Endothelial cell (in vitro differentiated cells): ENCODE results near the gene MAP1B. TPM values are rescaled to one million over a fixed set of nuclear protein-coding genes. Genes with fewer than 3 reads are reported as not detected.

Experiments used
- DNase-seq: peaks from one replicate; pipeline ENCODE4 v3.0.0; 2021; ENCODE audit warnings: low spot score
- H3K27ac Mint-ChIP-seq: one replicate; pipeline ENCODE4 v1.8.0; 2021; ENCODE audit warnings: mixed read lengths, inconsistent platforms; ENCODE audit not compliant: unreplicated experiment
- H3K27me3 Mint-ChIP-seq: one replicate; pipeline ENCODE4 v1.8.0; 2021; ENCODE audit warnings: mild to moderate bottlenecking, moderate library complexity, mixed read lengths, inconsistent platforms; ENCODE audit not compliant: unreplicated experiment
- H3K36me3 Mint-ChIP-seq: one replicate; pipeline ENCODE4 v1.8.0; 2021; ENCODE audit warnings: mild to moderate bottlenecking, low read depth, mixed read lengths, inconsistent platforms; ENCODE audit not compliant: unreplicated experiment
- H3K4me1 Mint-ChIP-seq: one replicate; pipeline ENCODE4 v1.8.0; 2021; ENCODE audit warnings: mild to moderate bottlenecking, mixed read lengths, inconsistent platforms; ENCODE audit not compliant: unreplicated experiment
- H3K4me3 Mint-ChIP-seq: one replicate; pipeline ENCODE4 v1.8.0; 2021; ENCODE audit warnings: mild to moderate bottlenecking, mixed read lengths, inconsistent platforms; ENCODE audit not compliant: unreplicated experiment
- H3K9me3 Mint-ChIP-seq: one replicate; pipeline ENCODE4 v1.8.0; 2021; ENCODE audit warnings: mixed read lengths, inconsistent platforms; ENCODE audit not compliant: unreplicated experiment
- total RNA-seq: library from RNA; stranded (reverse); fragmentation: NEBNext Ultra II Directional; extraction: Animal tissue kit (Norgen Biotek cat#: 25700); gene quantifications from one replicate; pipeline ENCODE4 v1.2.1, GENCODE V29; 2021; ENCODE audit not compliant: unreplicated experiment
- TF ChIP-seq, protein P1 (sequence below): fragments of 200-600 bp; sonication (generic); IDR thresholded peaks from one replicate; pipeline ENCODE4 v1.5.0; 2021; ENCODE audit warnings: antibody characterized with exemption; ENCODE audit not compliant: unreplicated experiment

Gene MAP1B
- total RNA-seq, 1 donor from 2014 or later: 251 TPM

DNA sequence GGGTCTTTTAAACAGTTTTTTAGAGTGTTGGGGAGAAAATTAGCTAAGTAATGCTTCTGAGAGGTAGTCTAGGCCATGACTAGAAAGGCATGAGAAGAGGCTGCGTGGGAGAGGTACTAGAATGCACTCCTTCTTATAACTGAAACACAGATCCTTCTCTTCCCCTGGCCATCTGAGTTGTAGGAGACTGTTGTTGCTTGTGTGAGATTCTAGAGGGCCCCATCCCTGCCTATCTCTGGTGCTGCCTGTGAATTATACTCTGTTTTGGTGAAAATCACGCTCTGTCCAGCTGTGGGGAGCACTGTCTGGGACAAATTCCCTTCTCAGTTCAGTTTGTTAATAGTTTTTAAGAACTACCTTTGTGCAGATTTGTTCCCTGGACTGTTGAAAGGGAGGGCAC, 37.5 kb downstream of the MAP1B start:
- peaks cover 21% of the 10 kb centered on the region for H3K4me1 Mint-ChIP-seq
- no peaks in the 10 kb centered on the region for H3K9me3 Mint-ChIP-seq
- DNase-seq: no peak
- H3K27ac Mint-ChIP-seq: no peak overlapping the region
- H3K36me3 Mint-ChIP-seq: peaks cover 34% of the 10 kb centered on the region
- H3K4me3 Mint-ChIP-seq: no peak overlapping the region
- H3K27me3 Mint-ChIP-seq: peaks cover 2% of the 10 kb centered on the region
- TF ChIP-seq, protein P1, sequence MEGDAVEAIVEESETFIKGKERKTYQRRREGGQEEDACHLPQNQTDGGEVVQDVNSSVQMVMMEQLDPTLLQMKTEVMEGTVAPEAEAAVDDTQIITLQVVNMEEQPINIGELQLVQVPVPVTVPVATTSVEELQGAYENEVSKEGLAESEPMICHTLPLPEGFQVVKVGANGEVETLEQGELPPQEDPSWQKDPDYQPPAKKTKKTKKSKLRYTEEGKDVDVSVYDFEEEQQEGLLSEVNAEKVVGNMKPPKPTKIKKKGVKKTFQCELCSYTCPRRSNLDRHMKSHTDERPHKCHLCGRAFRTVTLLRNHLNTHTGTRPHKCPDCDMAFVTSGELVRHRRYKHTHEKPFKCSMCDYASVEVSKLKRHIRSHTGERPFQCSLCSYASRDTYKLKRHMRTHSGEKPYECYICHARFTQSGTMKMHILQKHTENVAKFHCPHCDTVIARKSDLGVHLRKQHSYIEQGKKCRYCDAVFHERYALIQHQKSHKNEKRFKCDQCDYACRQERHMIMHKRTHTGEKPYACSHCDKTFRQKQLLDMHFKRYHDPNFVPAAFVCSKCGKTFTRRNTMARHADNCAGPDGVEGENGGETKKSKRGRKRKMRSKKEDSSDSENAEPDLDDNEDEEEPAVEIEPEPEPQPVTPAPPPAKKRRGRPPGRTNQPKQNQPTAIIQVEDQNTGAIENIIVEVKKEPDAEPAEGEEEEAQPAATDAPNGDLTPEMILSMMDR: no peak

DNA sequence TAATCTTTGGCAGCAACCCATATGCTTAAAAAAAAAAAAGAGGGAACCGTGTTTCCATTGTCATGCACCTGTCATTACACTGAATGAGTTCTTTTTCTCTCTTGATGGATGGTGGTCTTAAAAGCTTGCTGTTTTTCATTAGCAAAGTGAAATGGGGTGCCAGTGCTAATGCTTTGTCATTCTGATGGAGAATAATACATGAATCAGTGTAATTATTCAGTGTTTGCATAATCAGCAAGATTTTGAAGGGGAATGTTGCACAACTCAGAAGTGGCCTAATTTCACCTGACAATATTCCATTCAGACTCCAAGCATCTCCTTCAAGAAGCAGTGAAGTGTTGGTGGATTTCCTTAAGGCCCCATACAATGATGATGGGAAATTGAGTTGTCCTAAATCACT, 38.1 kb downstream of the MAP1B start:
- Mint-ChIP-seq H3K4me3 (no peak overlapping the region), H3K27ac (no peak overlapping the region), H3K36me3 (peaks cover 33% of the 10 kb centered on the region), H3K27me3 (peaks cover 2% of the 10 kb centered on the region), H3K4me1 (peaks cover 21% of the 10 kb centered on the region), H3K9me3 (no peaks in the 10 kb centered on the region)
- no peak for DNase-seq
- TF ChIP-seq, protein P1: no peak

DNA sequence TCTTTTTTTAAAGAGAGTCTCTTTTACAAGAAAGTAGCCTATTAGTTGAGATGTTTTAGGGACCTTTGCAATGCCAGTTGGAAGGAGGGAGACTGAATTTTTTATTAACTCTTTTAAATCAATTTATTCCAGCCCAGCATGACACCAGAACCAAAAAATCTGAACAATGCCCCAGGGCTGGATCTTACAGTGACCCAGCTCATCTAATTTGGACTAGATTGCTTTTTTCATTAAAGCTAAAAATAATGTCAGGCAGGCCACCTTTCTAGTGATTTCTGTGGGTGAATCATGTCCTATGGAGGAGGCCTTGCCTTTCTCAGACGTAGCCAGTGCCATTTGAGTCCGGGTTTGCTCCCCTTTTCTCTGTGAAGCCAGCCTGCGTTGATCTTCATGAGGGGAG, 38.8 kb downstream of the MAP1B start:
- Mint-ChIP-seq H3K27me3 (no peaks in the 10 kb centered on the region), H3K4me3 (no peak overlapping the region), H3K4me1 (peaks cover 21% of the 10 kb centered on the region), H3K27ac (no peak overlapping the region), H3K9me3 (no peaks in the 10 kb centered on the region), H3K36me3 (peaks cover 28% of the 10 kb centered on the region)
- TF ChIP-seq, protein P1: no peak
- no peak for DNase-seq

DNA sequence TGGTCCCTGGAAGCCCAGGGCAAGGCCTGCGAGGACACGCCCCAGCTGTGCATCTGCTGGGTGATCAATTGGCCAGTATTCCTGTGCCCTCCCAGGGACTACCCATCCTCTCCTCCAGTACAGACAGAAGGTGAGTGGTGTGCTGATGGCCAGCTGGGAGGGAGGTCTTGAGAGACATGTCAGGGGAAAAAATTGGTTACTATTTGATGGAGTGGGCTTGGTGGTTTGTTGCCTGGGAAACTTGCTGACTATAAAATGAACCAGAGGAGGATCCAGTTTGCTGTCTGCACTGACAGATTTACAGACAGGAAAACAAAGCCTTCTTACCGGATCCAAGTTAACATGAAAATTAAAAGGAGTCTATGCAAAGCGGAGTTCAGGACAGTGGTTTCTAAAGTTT, 40.3 kb downstream of the MAP1B start:
- peaks cover 30% of the 10 kb centered on the region for H3K4me1 Mint-ChIP-seq
- H3K27ac Mint-ChIP-seq: no peak overlapping the region
- H3K27me3 Mint-ChIP-seq: no peaks in the 10 kb centered on the region
- H3K36me3 Mint-ChIP-seq: peaks cover 32% of the 10 kb centered on the region
- H3K9me3 Mint-ChIP-seq: no peaks in the 10 kb centered on the region
- TF ChIP-seq, protein P1: no peak
- peak overlapping the region; percentile 42 for H3K4me3 Mint-ChIP-seq
- no peak for DNase-seq

DNA sequence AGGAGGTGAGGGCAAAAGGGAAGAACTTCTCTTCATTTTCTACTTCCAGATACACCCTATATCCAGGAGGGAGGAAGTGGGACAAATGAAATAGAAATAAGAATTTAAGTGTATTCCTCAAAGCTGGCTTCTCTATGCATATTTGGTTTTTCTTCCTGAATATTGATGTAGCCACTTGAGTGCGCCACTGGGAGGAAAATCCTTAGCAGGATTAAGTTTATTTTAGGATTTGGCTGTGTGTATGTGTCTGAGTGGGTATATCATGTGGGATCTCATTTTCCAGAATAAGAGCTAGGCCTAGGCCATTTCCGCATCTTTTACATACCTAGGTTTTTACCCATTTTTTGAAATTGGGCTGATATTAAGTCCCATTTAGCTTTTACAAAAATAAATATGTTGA, 42.5 kb downstream of the MAP1B start:
- DNase-seq: no peak
- Mint-ChIP-seq H3K36me3 (peaks cover 25% of the 10 kb centered on the region), H3K27ac (no peak overlapping the region), H3K9me3 (no peaks in the 10 kb centered on the region), H3K4me3 (no peak overlapping the region), H3K4me1 (peaks cover 51% of the 10 kb centered on the region), H3K27me3 (no peaks in the 10 kb centered on the region)
- TF ChIP-seq, protein P1: no peak
